ENCODE data around the gene ACAP3.

- no peak for TF ChIP-seq CTCF (conservative IDR thresholded peaks at IDR 0.05; ENCODE audit: low read length)
- TF ChIP-seq EZH2phosphoT487 (IDR thresholded peaks at IDR 0.05; ENCODE audit: borderline replicate concordance): no peak
These were observed 48.6 kb upstream of the ACAP3 start for GRCh38 chr1:1356166-1356795.

Measured in Loucy (cell line).